ENCODE measurements around the gene PARP12.

The PARP12 gene

GRCh38 chr7:140035400-140036223 lies 27.1 kb downstream of the PARP12 start:
- peak; percentile 85 for DNase-seq (ENCODE audit: low read depth)

- DNase-seq (ENCODE audit: low read depth): no peak
Observed at GRCh38 chr7:140034421-140034820, 28.3 kb downstream of the PARP12 start.

- DNase-seq (ENCODE audit: low read depth): no peak
Observed at GRCh38 chr7:140033779-140034363, 28.9 kb downstream of the PARP12 start.

GRCh38 chr7:140033036-140033435 lies 29.7 kb downstream of the PARP12 start:
- DNase-seq (ENCODE audit: low read depth): peak; percentile 77

- DNase-seq (ENCODE audit: low read depth): no peak
Observed at GRCh38 chr7:140031364-140031763, 31.4 kb downstream of the PARP12 start.

DNA sequence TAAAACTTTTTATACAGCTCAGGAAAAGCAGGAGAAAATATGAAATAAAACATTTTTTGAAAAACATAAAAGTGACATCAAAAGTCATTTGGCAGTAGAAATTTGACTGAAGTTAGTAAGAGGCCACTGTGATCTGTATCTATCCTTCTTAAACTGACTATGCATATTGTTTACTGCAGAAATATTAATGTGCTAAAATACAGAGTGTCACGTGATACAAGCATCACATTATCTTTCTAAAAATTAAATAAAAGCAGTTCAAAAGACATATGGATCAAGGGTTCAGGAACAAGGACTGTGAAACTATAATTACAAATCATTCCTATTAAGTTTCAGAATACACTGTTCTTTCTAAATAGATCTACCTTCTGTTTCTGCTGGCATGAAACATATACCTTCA lies 33.7 kb downstream of the PARP12 start:
- no peak for DNase-seq (ENCODE audit: low read depth)

- DNase-seq (ENCODE audit: low read depth): no peak
Observed at GRCh38 chr7:140028311-140028710, 34.4 kb downstream of the PARP12 start.

DNA sequence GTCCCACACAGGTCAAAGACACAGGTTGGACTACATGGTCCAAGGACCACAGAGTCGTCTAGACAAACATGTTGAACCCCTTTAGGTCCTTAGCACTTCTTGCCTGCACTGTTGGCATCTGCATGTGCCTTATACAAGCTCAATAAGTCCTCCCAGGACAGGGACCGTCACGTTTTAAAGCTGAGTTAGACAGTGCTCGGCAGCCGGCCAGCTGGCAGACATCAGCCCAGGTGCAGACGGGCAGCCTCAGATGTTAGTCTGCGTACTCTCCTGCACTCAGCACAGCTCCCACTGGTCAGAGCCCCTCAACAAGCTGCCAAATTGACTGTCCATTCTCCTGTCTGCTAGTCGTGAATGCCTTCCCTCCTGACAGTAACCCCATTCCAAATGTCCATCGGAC lies 34.9 kb downstream of the PARP12 start:
- DNase-seq (ENCODE audit: low read depth): no peak

DNA sequence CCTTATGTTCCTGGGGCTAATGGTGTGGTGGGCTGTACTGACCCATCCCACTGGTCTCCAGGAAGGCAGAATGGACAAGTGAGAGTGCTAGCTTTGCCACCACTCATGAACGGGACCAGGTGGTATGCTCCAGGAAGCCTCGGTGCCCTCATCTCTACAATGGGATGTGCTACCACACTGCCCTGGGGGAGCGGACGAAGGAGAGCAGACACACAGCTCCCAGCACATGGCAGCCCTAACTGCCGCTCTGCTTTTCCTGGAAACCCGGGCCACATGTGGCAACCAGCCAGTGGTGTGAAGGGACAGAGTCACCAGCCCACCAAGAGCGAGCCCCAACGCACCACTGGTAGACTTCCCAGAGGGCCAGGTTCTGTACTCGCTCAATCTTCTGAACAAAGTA lies 35.8 kb downstream of the PARP12 start:
- DNase-seq (ENCODE audit: low read depth): no peak

GRCh38 chr7:140025814-140026433 lies 36.8 kb downstream of the PARP12 start:
- DNase-seq (ENCODE audit: low read depth): no peak

DNA sequence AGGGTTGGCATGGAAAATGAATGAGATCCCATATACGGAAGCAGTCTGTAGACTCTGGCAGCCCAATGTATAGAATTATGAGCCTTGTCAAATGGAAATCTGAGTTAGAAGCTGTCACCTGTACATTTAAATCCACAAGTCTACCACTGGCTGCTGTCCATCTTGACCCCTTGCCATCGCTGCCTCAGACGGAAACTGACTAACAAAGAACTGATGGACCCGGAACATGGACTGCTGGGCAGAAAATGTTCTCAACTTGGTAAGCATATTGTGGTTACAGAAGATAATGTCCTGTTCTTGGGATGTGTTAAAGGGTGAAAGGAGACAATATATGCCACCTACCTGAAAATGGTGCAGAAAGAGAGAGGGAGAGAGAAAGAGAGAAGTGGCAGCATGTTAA lies 37.5 kb downstream of the PARP12 start:
- no peak for DNase-seq (ENCODE audit: low read depth)

GRCh38 chr7:140024585-140024984 lies 38.2 kb downstream of the PARP12 start:
- no peak for DNase-seq (ENCODE audit: low read depth)

DNA sequence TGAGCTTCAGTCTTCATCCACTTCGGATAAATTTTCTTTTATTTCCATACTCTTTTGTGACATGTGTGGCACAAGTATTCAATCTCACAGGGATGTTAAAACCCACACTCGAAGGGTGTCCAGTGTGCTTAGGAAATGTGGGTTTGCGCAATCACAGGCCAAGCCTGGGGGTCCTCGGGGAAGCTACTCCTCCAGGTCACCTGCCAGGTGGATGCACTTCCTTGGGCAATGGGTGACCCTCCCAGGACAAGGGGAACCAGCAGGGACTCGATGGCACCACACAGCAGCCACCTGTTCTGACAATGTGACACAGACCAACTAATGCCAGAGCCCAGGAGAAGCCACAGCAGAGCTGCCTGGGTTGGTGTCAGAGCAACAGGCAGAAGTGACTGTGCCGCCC lies 39.0 kb downstream of the PARP12 start:
- no peak for DNase-seq (ENCODE audit: low read depth)

- DNase-seq (ENCODE audit: low read depth): no peak
Observed at GRCh38 chr7:140022582-140023211, 40.1 kb downstream of the PARP12 start.

- DNase-seq (ENCODE audit: low read depth): no peak
Observed at GRCh38 chr7:140021603-140022002, 41.1 kb downstream of the PARP12 start.

GRCh38 chr7:140019606-140020005 lies 43.1 kb downstream of the PARP12 start:
- no peak for DNase-seq (ENCODE audit: low read depth)

DNA sequence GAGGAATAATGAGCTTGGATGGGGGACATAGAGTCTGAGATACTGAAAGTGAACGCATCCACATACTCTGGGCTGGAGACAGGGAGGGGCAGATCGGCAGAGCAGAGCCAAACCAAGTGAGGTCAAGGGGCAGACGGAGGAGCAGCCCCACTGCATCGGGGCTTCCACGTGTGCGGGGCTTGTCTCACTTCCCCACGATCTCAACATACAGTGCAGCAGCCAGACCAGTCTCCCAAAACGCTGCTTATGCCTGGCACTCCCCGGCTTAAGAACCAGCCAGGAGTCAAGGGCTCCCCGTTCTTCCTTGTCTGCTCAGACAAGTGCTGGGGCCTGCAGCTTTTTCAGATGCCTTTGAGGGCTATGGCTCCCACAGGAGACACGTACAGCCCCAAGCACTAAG lies 43.6 kb downstream of the PARP12 start:
- DNase-seq (ENCODE audit: low read depth): no peak

GRCh38 chr7:140018125-140019043 lies 44.4 kb downstream of the PARP12 start:
- DNase-seq (ENCODE audit: low read depth): no peak

DNA sequence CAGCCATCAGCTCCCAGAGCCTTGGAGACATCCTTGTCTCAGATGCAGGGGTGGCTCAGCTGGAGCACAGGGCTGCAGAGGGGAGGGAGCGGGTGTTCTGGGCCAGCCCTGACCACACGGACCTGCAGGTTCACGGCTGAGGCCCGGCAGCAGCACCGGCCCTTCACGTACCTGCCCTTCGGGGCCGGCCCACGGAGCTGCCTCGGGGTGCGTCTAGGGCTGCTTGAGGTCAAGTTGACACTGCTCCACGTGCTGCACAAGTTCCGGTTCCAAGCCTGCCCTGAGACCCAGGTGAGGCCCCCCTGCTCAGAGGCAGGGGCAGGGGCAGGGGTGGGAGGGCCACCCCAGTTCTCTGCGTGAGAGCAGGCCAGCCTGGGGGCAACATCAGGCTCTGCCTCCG lies 45.2 kb downstream of the PARP12 start:
- no peak for DNase-seq (ENCODE audit: low read depth)

GRCh38 chr7:140017034-140017433 lies 45.7 kb downstream of the PARP12 start:
- no peak for DNase-seq (ENCODE audit: low read depth)

DNA sequence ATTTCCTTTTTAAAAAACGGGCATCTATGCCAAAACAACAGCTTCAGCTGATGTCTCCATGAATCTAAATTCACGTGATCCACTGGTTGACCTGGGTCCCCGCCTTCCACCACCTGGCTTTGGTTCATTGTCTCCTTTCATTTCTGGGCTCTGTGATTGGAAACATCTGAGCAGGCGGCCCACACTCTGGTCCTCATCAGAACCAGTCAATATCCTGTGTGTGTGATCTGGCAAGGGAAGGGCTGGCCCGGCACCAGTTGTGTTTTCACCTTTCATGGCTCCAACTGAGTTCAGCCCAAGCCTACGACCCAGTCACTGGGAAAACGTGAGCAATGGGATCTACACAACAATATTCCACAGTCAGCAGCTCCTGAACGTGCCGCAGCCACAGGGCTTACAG lies 46.2 kb downstream of the PARP12 start:
- no peak for DNase-seq (ENCODE audit: low read depth)

DNA sequence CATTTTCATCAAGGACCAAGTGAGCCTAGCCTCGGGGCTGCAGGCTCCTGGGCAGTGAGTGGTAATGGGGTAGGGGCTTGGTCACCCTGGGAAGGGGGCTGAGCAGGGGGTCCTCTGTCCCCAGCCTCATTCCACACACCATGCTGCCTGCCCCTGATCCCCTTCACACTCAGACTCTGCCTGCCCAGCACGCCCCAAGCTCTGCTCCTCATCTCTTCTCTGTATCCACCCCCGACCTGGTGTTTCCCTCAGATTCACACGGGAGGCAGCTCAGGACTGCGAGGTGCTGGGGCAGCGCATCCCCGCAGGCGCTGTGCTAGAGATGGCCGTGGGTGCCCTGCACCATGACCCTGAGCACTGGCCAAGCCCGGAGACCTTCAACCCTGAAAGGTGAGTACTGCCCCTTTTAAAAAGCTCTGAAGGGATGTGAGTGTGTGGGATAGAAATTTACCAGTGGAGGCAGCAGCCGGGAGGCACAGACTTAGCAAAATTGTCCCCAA lies 47.2 kb downstream of the PARP12 start:
- no peak for DNase-seq (ENCODE audit: low read depth)
